Activated CD8-positive, alpha-beta memory T cell treated with anti-CD3 and anti-CD28 coated beads, Interleukin-2, amount 10 ng/mL, durations not matched to agents 7 days and 5 days (primary cell): ENCODE results near the gene JAM3. TPM values are rescaled to one million over a fixed set of nuclear protein-coding genes. Genes with fewer than 3 reads are reported as not detected.

Source experiments
- ATAC-seq: fragments of 150-1000 bp; cut with Tn5 transposase; one replicate; pipeline ENCODE4 v1.10.0; 2021; ENCODE audit warnings: moderate library complexity
- CTCF ChIA-PET: fragments of 350-600 bp; sonication (Branson Sonifier 250); formaldehyde crosslinking; loops from one replicate; lab custom pipeline; 2021; ENCODE audit warnings: antibody characterized with exemption; lab: Charles Lee
- DNase-seq: peaks from one replicate; pipeline ENCODE4 v3.0.0-alpha.2; 2020
- H3K27ac Mint-ChIP-seq: one replicate; pipeline ENCODE4 v1.8.0; 2021; ENCODE audit warnings: mild to moderate bottlenecking, mixed read lengths
- H3K27me3 Mint-ChIP-seq: one replicate; pipeline ENCODE4 v1.8.0; 2021; ENCODE audit warnings: mixed read lengths
- H3K36me3 Mint-ChIP-seq: one replicate; pipeline ENCODE4 v1.8.0; 2021; ENCODE audit warnings: mild to moderate bottlenecking, mixed read lengths
- H3K4me1 Mint-ChIP-seq: one replicate; pipeline ENCODE4 v1.8.0; 2021; ENCODE audit warnings: mixed read lengths
- H3K4me3 Mint-ChIP-seq: one replicate; pipeline ENCODE4 v1.8.0; 2021; ENCODE audit warnings: mild to moderate bottlenecking, moderate library complexity, mixed read lengths
- H3K9me3 Mint-ChIP-seq: one replicate; pipeline ENCODE4 v1.8.0; 2022; ENCODE audit warnings: low read depth, mixed read lengths
- total RNA-seq, 2 experiments: library from RNA; stranded (reverse); gene quantifications; one replicate each; pipeline ENCODE4 v1.2.3, GENCODE V29; 2021

The JAM3 gene
- total RNA-seq, 2 experiments from 2014 or later = 3.2 to 4.4 TPM

DNA sequence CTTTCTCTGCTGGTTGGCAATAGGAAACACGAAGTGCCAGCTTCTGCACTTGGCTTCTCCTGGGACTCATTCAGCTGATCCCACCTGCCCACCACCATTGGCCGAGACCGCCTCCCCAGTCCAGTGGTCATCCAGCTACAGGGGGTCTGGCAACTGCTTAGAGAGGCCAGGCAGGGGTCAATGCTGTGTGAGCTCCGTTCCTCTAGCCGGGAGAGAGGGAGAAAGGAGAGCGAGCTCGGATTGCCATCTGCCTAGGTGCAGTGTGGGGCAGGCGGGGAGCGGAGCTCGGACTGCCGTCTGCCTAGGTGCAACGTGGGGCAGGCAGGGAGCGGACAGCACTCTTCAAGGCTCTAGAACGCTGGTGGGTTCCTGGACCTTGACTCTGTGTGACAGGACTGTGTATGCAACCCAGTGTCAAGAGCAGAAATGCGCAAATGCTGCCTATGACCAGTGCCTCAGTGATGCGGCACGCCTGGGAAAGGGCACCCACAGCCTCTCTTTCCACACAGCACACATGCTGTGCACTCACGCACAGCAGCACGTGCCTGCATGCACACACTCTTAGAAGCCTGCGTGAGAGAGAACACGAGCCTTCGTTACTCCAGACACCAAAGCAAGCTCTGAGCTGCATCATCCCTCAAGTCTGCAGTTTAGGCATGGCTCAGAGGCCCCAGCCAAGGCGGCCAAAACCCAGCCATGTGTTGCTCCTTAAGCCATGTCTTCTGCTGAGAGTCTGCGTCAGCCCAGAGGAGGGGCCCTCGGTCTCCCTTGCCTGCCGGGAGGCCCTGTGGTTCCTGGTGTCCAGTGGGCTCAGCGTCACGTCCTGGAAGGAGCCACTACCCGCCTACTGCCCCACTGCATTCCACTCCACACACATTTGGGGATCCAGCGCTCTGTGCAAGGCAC lies 26.8 kb upstream of the JAM3 start:
- DNase-seq = no peak
- Mint-ChIP-seq H3K4me1 (peaks cover 10% of the 10 kb centered on the region), H3K4me3 (no peak overlapping the region), H3K27ac (no peak overlapping the region), H3K36me3 (no peaks in the 10 kb centered on the region), H3K9me3 (no peaks in the 10 kb centered on the region), H3K27me3 (peaks cover 3% of the 10 kb centered on the region)
- ATAC-seq = no peak
- CTCF ChIA-PET = interaction anchor here (1.2 to 6.9 kb wide), 2 partner anchors 9 to 97 kb away, joined by 3 to 40 read pairs; no protein-coding TSS in a partner anchor

DNA sequence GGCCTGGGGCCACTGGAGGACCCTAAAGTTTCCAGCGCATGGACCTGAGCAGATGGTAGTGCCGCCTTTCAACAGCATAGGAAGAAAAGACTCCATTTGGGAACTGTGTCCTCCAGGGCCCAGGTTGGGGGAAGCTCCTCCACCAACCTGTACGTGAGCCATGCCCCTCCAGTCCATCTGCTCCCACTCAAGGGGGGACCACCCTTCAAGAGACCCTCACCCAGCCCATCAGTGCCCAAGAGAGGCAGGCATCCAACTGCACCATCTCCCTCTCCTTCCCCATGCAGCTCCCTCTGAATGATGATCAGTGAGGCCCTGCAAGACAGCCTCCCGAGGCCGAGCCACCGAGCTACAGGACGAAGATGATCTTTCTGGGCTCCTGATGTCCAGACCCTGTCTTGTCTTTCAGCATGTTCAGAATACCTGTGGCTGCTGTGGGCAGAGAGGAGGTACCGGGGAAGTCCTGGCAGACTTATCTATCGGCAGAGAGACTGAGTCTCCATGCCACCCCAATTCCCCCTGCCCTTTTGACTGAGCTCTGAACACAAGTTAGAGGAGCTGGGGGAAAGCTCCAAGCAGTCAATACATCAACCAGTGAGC lies 25.0 kb upstream of the JAM3 start:
- Mint-ChIP-seq H3K36me3 (no peaks in the 10 kb centered on the region), H3K27me3 (peaks cover 4% of the 10 kb centered on the region), H3K4me1 (no peaks in the 10 kb centered on the region), H3K4me3 (no peak overlapping the region), H3K9me3 (no peaks in the 10 kb centered on the region), H3K27ac (no peak overlapping the region)
- DNase-seq (no peak), ATAC-seq (no peak)
- CTCF ChIA-PET = interaction anchor here (0.9 to 6.2 kb wide), 3 partner anchors 55 to 116 kb away, joined by 3 to 44 read pairs (median 4); no protein-coding TSS in a partner anchor

DNA sequence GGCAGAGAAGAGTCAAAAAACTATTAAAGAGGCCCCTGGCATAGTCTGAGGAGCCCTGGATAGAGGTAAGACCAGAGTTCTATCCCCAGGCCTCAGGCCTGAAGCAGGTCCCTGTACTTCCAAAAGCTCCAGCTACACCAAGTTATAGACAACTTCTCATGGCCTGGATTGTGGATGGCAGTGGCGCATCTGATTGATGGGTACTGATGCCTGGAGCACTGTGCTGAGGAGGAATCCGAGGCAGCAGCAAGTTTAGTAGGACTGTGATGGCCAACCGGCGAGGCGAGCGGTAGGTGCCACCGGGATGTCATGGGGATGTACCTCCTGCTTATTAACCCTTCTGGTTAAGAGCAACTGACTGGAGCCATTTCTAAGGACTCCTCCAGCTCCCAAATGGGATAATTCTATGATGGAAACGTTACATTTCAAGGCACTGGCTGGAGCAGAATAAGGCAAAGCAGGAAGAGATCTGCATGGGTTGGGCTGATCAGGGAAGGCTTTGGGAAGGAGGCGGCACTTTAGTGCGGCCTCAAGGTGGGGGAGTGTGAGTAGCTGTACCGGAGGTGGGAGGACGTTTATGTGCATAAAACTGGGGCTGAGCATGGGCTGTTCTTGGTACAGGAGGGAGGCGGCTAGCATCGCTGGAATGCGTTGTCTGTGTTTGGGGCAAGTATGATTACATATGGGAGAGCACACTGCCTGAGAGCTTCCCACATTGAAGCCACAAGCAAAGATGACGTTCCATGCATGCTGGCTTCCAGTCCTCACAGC lies 24.2 kb upstream of the JAM3 start:
- Mint-ChIP-seq H3K4me1 (no peaks in the 10 kb centered on the region), H3K36me3 (no peaks in the 10 kb centered on the region), H3K4me3 (no peak overlapping the region), H3K9me3 (no peaks in the 10 kb centered on the region), H3K27me3 (peaks cover 12% of the 10 kb centered on the region), H3K27ac (no peak overlapping the region)
- CTCF ChIA-PET = interaction anchor here (0.9 to 6.2 kb wide), 5 partner anchors 54 to 117 kb away, joined by 3 to 44 read pairs (median 4); no protein-coding TSS in a partner anchor
- ATAC-seq (no peak), DNase-seq (no peak)

DNA sequence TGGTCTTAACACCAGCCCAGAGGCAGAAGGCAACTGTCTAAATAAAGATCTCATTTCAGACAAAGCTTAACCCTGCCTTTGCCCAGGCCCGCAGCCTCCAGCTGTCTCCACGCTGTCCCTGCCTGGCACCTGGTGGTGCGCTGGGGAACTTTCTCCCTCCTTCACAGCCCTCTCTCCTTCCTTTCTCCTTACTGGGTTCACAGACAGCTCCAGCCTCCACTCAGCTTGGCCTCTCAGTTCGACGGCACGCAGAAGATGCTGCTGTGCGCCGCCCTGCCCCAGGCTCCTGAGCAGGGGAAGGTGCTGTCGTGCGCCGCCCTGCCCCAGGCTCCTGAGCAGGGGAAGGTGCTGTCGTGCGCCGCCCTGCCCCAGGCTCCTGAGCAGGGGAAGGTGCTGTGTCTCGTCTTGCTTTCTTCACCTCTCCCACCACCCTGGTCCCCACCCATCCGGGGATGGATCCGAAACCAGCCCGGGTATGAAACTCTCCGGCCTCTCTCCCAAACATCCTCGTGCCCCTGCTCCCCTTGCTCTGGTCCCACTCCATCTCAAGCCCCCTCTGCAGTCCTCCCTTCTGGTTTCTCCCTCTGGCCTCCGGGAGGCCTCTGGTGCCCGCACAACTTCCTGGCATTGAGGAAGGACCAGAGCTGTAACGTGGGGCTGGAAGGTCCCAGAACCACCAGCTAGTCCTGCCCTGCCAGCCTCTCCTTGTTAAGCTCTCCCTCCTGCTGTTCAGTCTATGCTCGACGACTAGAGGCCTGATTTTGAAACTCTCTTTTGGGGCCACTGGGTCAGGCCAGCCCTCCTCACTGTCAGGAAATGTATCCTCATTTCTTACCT lies 22.9 kb upstream of the JAM3 start:
- Mint-ChIP-seq H3K9me3 (no peaks in the 10 kb centered on the region), H3K27ac (no peak overlapping the region), H3K36me3 (no peaks in the 10 kb centered on the region), H3K4me1 (peaks cover 6% of the 10 kb centered on the region), H3K4me3 (no peak overlapping the region), H3K27me3 (peaks cover 17% of the 10 kb centered on the region)
- CTCF ChIA-PET = interaction anchor here (1.0 to 6.2 kb wide), 7 partner anchors 9 to 118 kb away, joined by 3 to 44 read pairs (median 4); no protein-coding TSS in a partner anchor
- ATAC-seq (peak; percentile 48), DNase-seq (peak; percentile 50)

DNA sequence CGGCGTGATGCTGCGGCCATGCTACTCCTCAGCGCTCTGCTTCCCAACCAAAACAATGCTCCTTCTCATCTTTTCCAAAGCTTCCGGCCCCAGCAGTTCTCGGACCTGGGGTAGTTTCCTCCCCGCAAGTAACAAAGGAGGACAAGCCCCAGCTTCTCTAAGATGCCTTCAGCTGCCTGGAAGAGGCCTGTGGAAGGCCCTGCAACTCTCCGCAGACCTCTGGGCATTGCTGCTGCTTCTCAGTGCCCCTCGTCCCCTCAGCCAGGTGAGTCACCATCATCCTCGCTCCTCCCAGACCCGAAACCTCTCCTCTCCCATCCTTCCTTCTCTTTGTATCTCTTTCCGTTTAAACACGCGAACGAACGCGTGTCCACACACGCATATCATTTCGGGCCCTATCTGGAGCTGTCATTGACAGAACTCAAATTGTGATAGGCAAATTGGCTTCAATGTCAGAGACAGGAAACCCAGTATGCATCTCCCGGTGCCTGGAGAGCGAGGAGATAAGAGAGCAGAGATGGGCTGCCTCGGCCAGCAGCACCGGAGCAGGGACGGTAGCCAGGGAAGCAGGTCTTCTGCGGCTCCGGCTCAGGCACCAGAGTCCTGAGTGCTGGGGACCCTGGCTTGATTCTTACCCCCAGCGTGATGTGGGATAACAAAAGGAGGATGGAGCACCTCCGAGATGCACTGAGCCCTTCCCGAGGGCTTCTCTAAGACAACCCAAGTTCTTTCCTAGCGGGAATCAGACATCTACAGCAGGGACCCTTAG lies 22.0 kb upstream of the JAM3 start:
- H3K27ac Mint-ChIP-seq = no peak overlapping the region
- peaks cover 6% of the 10 kb centered on the region for H3K4me1 Mint-ChIP-seq
- DNase-seq = no peak

DNA sequence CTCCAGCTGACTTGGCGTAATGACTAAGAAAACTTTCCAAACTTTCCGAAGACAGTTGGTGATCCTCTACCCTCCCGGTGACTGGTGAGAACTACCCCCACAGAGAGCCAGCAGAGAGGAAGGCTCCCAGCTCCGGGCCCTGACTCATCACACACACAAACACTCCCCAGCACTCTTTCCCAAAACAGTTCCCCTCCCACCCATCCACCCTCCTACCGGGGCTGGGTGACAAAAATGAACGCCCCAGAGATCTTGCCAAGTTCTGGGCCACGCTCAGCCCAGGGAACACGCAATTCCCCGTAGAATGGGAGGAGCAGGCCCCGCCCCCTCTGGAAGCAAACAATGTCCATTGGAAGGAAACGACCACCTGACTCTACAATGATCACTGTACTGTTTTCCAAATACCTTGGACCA lies 21.3 kb upstream of the JAM3 start:
- H3K27me3 Mint-ChIP-seq = peaks cover 17% of the 10 kb centered on the region
- peaks cover 6% of the 10 kb centered on the region for H3K4me1 Mint-ChIP-seq
- no peaks in the 10 kb centered on the region for H3K36me3 Mint-ChIP-seq
- H3K9me3 Mint-ChIP-seq = no peaks in the 10 kb centered on the region
- no peak overlapping the region for H3K27ac Mint-ChIP-seq
- DNase-seq = no peak
- H3K4me3 Mint-ChIP-seq = no peak overlapping the region
- CTCF ChIA-PET = interaction anchor here (6.2 kb wide), 1 partner anchor 120 kb away, joined by 44 read pairs; no protein-coding TSS in a partner anchor
- no peak for ATAC-seq

More for the DNA sequence above, 22.0 kb upstream of the JAM3 start:
- CTCF ChIA-PET = interaction anchor here (1.2 to 6.2 kb wide), 3 partner anchors 88 to 119 kb away, joined by 3 to 44 read pairs (median 9); no protein-coding TSS in a partner anchor
- H3K4me3 Mint-ChIP-seq = no peak overlapping the region
- no peaks in the 10 kb centered on the region for H3K9me3 Mint-ChIP-seq
- no peaks in the 10 kb centered on the region for H3K36me3 Mint-ChIP-seq
- H3K27me3 Mint-ChIP-seq = peaks cover 17% of the 10 kb centered on the region
- ATAC-seq = no peak

DNA sequence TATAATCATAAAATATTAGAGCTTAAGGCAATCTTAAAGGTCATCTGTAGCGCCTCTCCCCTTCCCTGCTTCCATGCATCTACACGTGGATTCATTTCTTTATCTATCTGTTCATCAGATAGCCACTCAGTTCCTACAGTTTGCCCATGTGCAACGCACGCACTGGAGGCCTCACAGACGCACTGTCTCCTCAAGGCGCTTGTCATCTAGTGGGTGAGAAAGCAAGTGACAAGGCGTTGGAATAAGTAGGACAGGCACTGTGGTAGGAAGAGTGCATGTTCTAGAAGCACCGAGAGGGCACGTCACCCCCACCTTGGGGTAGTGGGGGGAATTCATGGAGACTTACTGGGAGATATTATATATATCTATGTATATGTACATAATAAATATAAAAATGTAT lies 20.8 kb upstream of the JAM3 start:
- no peak for ATAC-seq
- Mint-ChIP-seq H3K4me3 (no peak overlapping the region), H3K27me3 (peaks cover 17% of the 10 kb centered on the region), H3K4me1 (peaks cover 6% of the 10 kb centered on the region), H3K9me3 (no peaks in the 10 kb centered on the region), H3K27ac (no peak overlapping the region), H3K36me3 (no peaks in the 10 kb centered on the region)
- no peak for DNase-seq
- CTCF ChIA-PET = interaction anchor here (6.2 kb wide), 1 partner anchor 120 kb away, joined by 44 read pairs; no protein-coding TSS in a partner anchor

DNA sequence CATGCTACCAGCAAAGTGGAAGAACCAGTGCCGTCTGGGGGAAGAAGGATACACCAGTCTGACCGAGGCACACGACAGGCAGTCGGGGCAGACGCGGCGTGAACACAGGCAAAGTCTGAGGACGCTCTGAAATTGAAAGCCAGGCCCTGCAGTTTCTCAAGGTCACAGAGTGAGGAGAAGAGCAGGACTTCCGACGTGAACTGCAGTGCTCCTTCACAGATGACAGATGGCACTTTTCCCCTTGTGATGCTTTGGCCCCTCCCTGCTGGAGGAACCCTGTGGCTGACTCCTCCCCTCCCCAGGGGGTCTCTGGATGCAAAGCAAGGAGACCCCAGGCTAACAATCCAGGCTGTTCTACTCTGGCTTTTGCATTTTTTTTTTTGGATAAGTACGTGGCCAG lies 19.6 kb upstream of the JAM3 start:
- H3K9me3 Mint-ChIP-seq = no peaks in the 10 kb centered on the region
- DNase-seq = no peak
- CTCF ChIA-PET = interaction anchor here (1.9 to 6.2 kb wide), 7 partner anchors 10 to 175 kb away, joined by 7 to 62 read pairs (median 26); partner anchors contain the start of genes NCAPD3 and VPS26B
- no peak for ATAC-seq
- peaks cover 6% of the 10 kb centered on the region for H3K4me1 Mint-ChIP-seq
- H3K27me3 Mint-ChIP-seq = peaks cover 17% of the 10 kb centered on the region
- no peaks in the 10 kb centered on the region for H3K36me3 Mint-ChIP-seq
- H3K4me3 Mint-ChIP-seq = no peak overlapping the region
- H3K27ac Mint-ChIP-seq = no peak overlapping the region

DNA sequence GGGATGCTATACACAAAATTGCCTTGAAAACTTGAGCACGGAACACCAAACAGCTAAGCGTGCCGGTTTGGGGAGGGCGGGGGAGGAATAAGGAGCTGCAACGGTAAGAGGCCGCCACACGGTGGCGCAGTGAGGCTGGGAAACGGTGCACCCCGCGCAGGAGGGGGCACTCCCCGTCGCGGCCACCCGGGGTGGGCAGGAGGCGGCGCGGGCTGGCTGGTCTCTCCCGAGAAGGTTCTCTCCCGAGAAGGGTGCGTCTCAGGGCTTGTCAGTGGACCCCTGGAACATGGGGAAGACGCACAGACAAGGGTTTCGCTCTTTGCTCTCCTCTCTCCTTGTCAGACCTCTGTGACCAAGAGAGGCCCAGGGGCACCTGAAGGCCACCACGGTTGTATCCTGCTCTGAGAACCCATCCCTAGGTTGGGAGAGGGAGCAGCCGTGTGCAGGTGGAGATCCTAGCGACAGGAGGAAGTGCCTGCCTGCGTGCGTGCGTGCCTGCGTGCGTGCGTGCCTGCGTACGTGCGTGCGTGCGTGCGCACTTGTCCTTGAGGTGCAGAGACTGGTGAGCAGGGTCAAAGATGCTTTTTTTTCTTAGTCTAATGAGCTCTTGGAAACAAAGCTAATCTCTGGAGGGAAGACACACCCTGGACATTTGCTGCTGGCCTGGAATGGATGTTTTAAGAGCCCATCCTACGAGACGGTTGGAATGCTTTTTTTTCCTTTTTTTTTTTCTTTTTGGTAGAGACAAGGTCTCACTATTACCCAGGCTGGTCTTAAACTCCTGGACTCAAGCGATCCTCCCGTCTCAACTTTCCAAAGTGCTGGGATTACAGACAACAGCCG lies 18.1 kb upstream of the JAM3 start:
- H3K36me3 Mint-ChIP-seq = no peaks in the 10 kb centered on the region
- H3K4me3 Mint-ChIP-seq = no peak overlapping the region
- peaks cover 18% of the 10 kb centered on the region for H3K27me3 Mint-ChIP-seq
- H3K9me3 Mint-ChIP-seq = no peaks in the 10 kb centered on the region
- H3K27ac Mint-ChIP-seq = peak overlapping the region; percentile 56
- peaks cover 6% of the 10 kb centered on the region for H3K4me1 Mint-ChIP-seq
- ATAC-seq = peak; percentile 96
- peak; percentile 78 for DNase-seq
- CTCF ChIA-PET = interaction anchor here (0.6 to 3.6 kb wide), 43 partner anchors 8 to 225 kb away, joined by 3 to 62 read pairs (median 4); partner anchors contain the start of genes ACAD8, GLB1L3, JAM3 and NCAPD3

DNA sequence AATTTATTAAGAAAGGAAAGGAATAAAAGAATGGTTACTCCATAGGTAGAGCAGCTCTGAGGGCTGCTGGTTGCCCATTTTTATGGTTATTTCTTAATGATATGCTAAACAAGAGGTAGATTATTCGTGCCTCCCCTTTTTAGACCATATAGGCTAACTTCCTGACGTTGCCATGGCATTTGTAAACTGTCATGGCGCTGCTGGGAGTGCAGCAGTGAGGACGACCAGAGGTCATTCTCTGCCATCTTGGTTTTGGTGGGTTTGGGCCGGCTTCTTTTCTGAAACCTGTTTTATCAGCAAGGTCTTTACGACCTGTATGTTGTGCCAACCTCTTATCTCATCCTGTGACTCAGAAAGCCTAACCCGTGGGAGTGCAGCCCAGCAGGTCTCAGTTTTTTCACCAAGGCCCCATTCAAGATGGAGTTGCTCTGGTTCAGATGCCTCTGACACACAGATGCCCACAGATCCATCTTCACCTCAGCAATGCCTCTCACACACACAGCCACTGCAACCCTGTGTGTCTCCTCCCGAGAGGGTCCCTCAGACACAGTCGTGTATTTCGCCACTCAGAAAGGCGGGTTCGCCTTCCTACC lies 16.4 kb upstream of the JAM3 start:
- Mint-ChIP-seq H3K9me3 (no peaks in the 10 kb centered on the region), H3K4me3 (no peak overlapping the region), H3K27ac (no peak overlapping the region), H3K27me3 (peaks cover 27% of the 10 kb centered on the region), H3K36me3 (no peaks in the 10 kb centered on the region), H3K4me1 (peaks cover 8% of the 10 kb centered on the region)
- ATAC-seq (no peak), DNase-seq (no peak)
- CTCF ChIA-PET = interaction anchor here (1.2 to 3.6 kb wide), 3 partner anchors 7 to 105 kb away, joined by 3 to 40 read pairs (median 17); no protein-coding TSS in a partner anchor
